Pancreas (tissue), 10 donors: ENCODE measurements around the gene RIMBP2. TPM values are rescaled to one million over a fixed set of nuclear protein-coding genes. Genes with fewer than 3 reads are reported as not detected.

ENCODE experiments used
- ATAC-seq, 4 donors: fragments of 200-7000 bp; cut with Tn5 transposase; one replicate each; pipeline versions ENCODE4 v1.8.0 to v1.9.1; 2020; ENCODE audit warnings: mild to moderate bottlenecking in 4 of 4, moderate library complexity in 4 of 4
- DNase-seq, 6 donors: peaks; one replicate each; pipeline ENCODE4 v3.0.0-alpha.2; 2020
- FAIRE-seq: peaks from 2 replicates; lab custom pipeline; 2012; peaks lifted over from hg19 to GRCh38; lab: Jason Lieb, UNC
- H3K27ac ChIP-seq, 4 donors: fragments of 200-600 bp; sonication (generic); 1 replicate in 3 of 4; 2 replicates in 1 of 4; pipeline versions ENCODE4 v1.5.0 to v1.8.0; 2020
- H3K27me3 ChIP-seq, 4 donors: fragments of 200-600 bp; one replicate each; pipeline ENCODE4 v1.8.0; 2021
- H3K36me3 ChIP-seq, 3 donors: fragments of 200-600 bp; sonication (generic) in 1 of 3; one replicate each; pipeline versions ENCODE4 v1.5.0 to v1.8.0; 2020 to 2021
- H3K4me1 ChIP-seq, 3 donors: fragments of 200-600 bp; one replicate each; pipeline ENCODE4 v1.8.0; 2021
- H3K4me3 ChIP-seq, 4 donors: fragments of 200-600 bp; sonication (generic) in 2 of 4; one replicate each; pipeline versions ENCODE4 v1.5.0 to v1.8.0; 2020 to 2021
- H3K9me3 ChIP-seq, 4 donors: fragments of 200-600 bp; one replicate each; pipeline ENCODE4 v1.8.0; 2021
- CTCF ChIP-seq, 4 donors: fragments of 200-600 bp; sonication (generic) in 3 of 4; IDR thresholded peaks; one replicate each; pipeline versions ENCODE4 v1.5.0 to v1.8.0; 2021; ENCODE audit warnings: antibody characterized with exemption in 4 of 4
- WGBS, 2 donors: extraction: QIAGEN DNeasy Blood & Tissue Kit; methylation state at CpG; one replicate each; pipeline ENCODE4 v1.1.7; 2013; 5-methylcytosine and 5-hydroxymethylcytosine counted together
- intact Hi-C, 3 donors: fragments of 100-400 bp; cut with DNase I; formaldehyde crosslinking; loops; one replicate each; pipeline versions ENCODE4 v1.11.1 to v1.14.2; 2022
- polyA plus RNA-seq, 2 donors: library from polyadenylated mRNA; stranded (reverse); fragments of 200-250 nt; gene quantifications; one replicate each; pipeline ENCODE4 v1.2.3, GENCODE V29; 2013
- total RNA-seq, 6 donors: library from RNA; stranded (reverse); fragmentation: NEBNext Ultra II Directional in 4 of 6; extraction: Animal tissue kit (Norgen Biotek cat#: 25700) in 4 of 6; gene quantifications; one replicate each; pipeline versions ENCODE4 v1.2.1 to v1.2.4, GENCODE V29; 2021 to 2023
- donor health status: healthy with polysubstance abuse.
- donor health status: DM: no; HTN: no; CAD: no; lungs with moderate emphysema.
- donor health status: DM: no; HTN: no; CAD: no.
- donor health status: control.
- donor health status: control.
- donor health status: Bipolar disorder and iron deficiency.
- donor health status: DM: yes; HTN: yes; CAD: no.
- donor health status: DM: no; HTN: no; CAD: no.
- donor health status: DM: no; HTN: no; CAD: no.
- donor health status: DM: yes; HTN: yes; CAD: no.

Gene RIMBP2
- total and polyA plus RNA-seq, 8 donors, result 1.6 to 14.9 (median 3.9) TPM

- ATAC-seq (no peak), FAIRE-seq (no peak), DNase-seq (no peak)
- TF ChIP-seq CTCF (IDR thresholded peaks at IDR 0.05), result no peak
- H3K27me3 ChIP-seq, result peaks cover 0 to 11% (median 0%) of the 10 kb centered on the region in 4 donors
- no peaks in the 10 kb centered on the region for H3K36me3 ChIP-seq
- no peaks in the 10 kb centered on the region for H3K9me3 ChIP-seq
- no peak overlapping the region for H3K27ac ChIP-seq
- intact Hi-C loops, result no loop called here
- H3K4me3 ChIP-seq, result no peak overlapping the region
- 52 to 77% methylated on average over 13 of the region's 13 CpGs for WGBS, 2 donors
- no peaks in the 10 kb centered on the region for H3K4me1 ChIP-seq
These were observed 5.9 kb downstream of the RIMBP2 start for GRCh38 chr12:130709971-130710732.

- H3K4me1 ChIP-seq, result no peaks in the 10 kb centered on the region
- no peaks in the 10 kb centered on the region for H3K36me3 ChIP-seq
- no peak for ATAC-seq
- FAIRE-seq, result no peak
- DNase-seq, result peak in 1 of 6 donors; percentile 43
- H3K9me3 ChIP-seq, result no peaks in the 10 kb centered on the region
- no peak overlapping the region for H3K4me3 ChIP-seq
- no peak for TF ChIP-seq CTCF (IDR thresholded peaks at IDR 0.05)
- intact Hi-C loops, result no loop called here
- 52 to 62% methylated on average over 28 to 29 of the region's 29 CpGs for WGBS, 2 donors
- no peak overlapping the region for H3K27ac ChIP-seq
- H3K27me3 ChIP-seq, result peaks cover 0 to 11% (median 0%) of the 10 kb centered on the region in 4 donors
These were observed 6.7 kb downstream of the RIMBP2 start for GRCh38 chr12:130709151-130709970.

GRCh38 chr12:130708648-130709047 is 7.5 kb downstream of the RIMBP2 start:
- ATAC-seq, result no peak
- H3K27ac ChIP-seq, result no peak overlapping the region
- H3K27me3 ChIP-seq, result peaks cover 0 to 6% (median 0%) of the 10 kb centered on the region in 4 donors
- peak in 1 of 6 donors; percentile 44 for DNase-seq
- intact Hi-C loops, result no loop called here
- H3K4me3 ChIP-seq, result no peak overlapping the region
- WGBS, 2 donors, result 74 to 82% methylated on average over 12 of the region's 12 CpGs
- TF ChIP-seq CTCF (IDR thresholded peaks at IDR 0.05), result no peak
- no peaks in the 10 kb centered on the region for H3K9me3 ChIP-seq
- FAIRE-seq, result no peak
- H3K4me1 ChIP-seq, result no peaks in the 10 kb centered on the region
- H3K36me3 ChIP-seq, result no peaks in the 10 kb centered on the region

- WGBS, 2 donors, result 76 to 83% methylated on average over 8 of the region's 8 CpGs
- TF ChIP-seq CTCF (IDR thresholded peaks at IDR 0.05), result no peak
- H3K4me3 ChIP-seq, result no peak overlapping the region
- DNase-seq, result peak in 1 of 6 donors; percentile 35
- H3K36me3 ChIP-seq, result no peaks in the 10 kb centered on the region
- H3K27ac ChIP-seq, result no peak overlapping the region
- H3K27me3 ChIP-seq, result peaks cover 0 to 3% (median 0%) of the 10 kb centered on the region in 4 donors
- intact Hi-C loops, result no loop called here
- no peaks in the 10 kb centered on the region for H3K4me1 ChIP-seq
- H3K9me3 ChIP-seq, result no peaks in the 10 kb centered on the region
- ATAC-seq, result no peak
- no peak for FAIRE-seq
These were observed 8.6 kb downstream of the RIMBP2 start for GRCh38 chr12:130707571-130707891.
